Kasumi-1 (cell line): Measurements from ENCODE around the gene CCDC71.

Source experiments
- DNase-seq, 2 experiments: peaks; one replicate each; lab custom pipeline; 2025; lab: John Stamatoyannopoulos, UW

The CCDC71 gene

GRCh38 chr3:49165771-49166751 lies at the start of gene CCDC71:
CCDC71 (minus strand) TSS chr3:49166331; CDS start chr3:49164208, 2,123 bp downstream.
- DNase-seq: peak; percentile 56 to 59

- no peak for DNase-seq
Measured at GRCh38 chr3:49213998-49214397, 47.9 kb upstream of the CCDC71 start.

- DNase-seq: no peak
Measured at GRCh38 chr3:49213541-49213943, 47.4 kb upstream of the CCDC71 start.

- no peak for DNase-seq
Measured at GRCh38 chr3:49199900-49200281, 33.8 kb upstream of the CCDC71 start.

GRCh38 chr3:49199239-49199899 lies 33.2 kb upstream of the CCDC71 start:
- DNase-seq: no peak

- DNase-seq: no peak
Measured at GRCh38 chr3:49198611-49199230, 32.6 kb upstream of the CCDC71 start.

GRCh38 chr3:49198161-49198560 lies 32.0 kb upstream of the CCDC71 start:
- DNase-seq: no peak

GRCh38 chr3:49191741-49192140 lies 25.6 kb upstream of the CCDC71 start:
- DNase-seq: no peak

GRCh38 chr3:49183873-49184272 lies 17.7 kb upstream of the CCDC71 start:
- DNase-seq: no peak

GRCh38 chr3:49182682-49183081 lies 16.6 kb upstream of the CCDC71 start:
- DNase-seq: no peak

- no peak for DNase-seq
Measured at GRCh38 chr3:49181351-49181750, 15.2 kb upstream of the CCDC71 start.

- no peak for DNase-seq
Measured at GRCh38 chr3:49180116-49180515, 14.0 kb upstream of the CCDC71 start.

- no peak for DNase-seq
Measured at GRCh38 chr3:49177073-49177472, 10.9 kb upstream of the CCDC71 start.

GRCh38 chr3:49175530-49175929 lies 9.4 kb upstream of the CCDC71 start:
- no peak for DNase-seq

- DNase-seq: no peak
Measured at GRCh38 chr3:49174397-49174985, 8.4 kb upstream of the CCDC71 start.

GRCh38 chr3:49173792-49174170 lies 7.7 kb upstream of the CCDC71 start:
- DNase-seq: no peak

GRCh38 chr3:49173116-49173791 lies 7.1 kb upstream of the CCDC71 start:
- DNase-seq: no peak

- no peak for DNase-seq
Measured at GRCh38 chr3:49172551-49173041, 6.5 kb upstream of the CCDC71 start.

GRCh38 chr3:49171775-49172500 lies 5.8 kb upstream of the CCDC71 start:
- no peak for DNase-seq

- peak; percentile 61 to 63 for DNase-seq
Measured at GRCh38 chr3:49171119-49171774, 5.1 kb upstream of the CCDC71 start, which contains the start of gene KLHDC8B. KLHDC8B (plus strand) TSS chr3:49171598; CDS start chr3:49172770, 1,172 bp downstream.
